HG03139 (cell line): ENCODE data around the gene GLTP.
A peak's percentile ranks its signal among the peaks of the same experiment; 100 is the strongest.
"Not testable (repeated sequence)": the region's sequence is repeated elsewhere in the genome, so short reads cannot be mapped to it uniquely, and the experiment has no call there.

ENCODE experiments used
- ATAC-seq: cut with Tn5 transposase; IDR thresholded peaks from one replicate; pipeline ENCODE4 v1.9.1; 2021; ENCODE audit not compliant: unreplicated experiment

The GLTP gene, protein sequence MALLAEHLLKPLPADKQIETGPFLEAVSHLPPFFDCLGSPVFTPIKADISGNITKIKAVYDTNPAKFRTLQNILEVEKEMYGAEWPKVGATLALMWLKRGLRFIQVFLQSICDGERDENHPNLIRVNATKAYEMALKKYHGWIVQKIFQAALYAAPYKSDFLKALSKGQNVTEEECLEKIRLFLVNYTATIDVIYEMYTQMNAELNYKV

DNA sequence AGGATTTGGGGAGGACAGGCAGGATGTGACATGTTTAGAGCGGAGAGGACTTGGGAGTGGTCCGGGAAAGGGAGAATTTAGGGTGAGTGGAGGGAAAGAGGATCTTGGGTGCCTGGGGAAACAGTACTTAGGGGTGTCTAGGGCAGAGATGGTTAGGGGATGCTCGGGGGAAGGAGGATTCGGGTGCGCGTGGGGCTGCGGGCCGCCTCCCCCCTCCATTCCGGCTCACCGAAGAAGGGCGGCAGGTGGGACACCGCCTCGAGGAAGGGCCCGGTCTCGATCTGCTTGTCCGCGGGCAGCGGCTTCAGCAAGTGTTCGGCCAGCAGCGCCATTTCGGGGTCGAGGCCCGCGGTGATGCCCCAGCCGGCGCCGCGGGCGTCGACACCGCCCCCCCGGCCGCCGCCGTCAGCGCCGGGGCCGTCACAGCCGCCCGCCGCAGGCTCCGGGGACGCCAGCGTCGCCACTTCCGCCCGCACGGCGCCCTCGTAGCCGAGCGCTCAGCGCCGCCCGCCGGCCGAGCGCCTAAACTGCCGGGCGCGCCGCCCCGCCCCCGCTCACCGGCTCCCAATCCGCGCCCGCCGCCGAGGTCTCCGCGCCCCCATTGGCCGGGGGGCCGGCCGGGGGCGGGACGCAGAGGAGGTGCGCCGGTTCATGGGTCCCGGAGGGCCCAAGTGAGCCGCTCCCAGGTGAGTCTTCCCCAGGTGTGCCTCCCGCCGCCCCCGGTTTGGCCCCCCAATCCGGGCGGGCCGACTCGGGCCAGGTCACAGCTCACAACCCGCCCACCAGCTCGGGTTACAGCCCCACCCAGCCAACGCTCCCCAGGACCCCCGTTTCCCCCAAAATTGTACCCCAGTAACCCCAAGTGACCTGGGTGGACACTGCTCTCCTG lies at the start of gene GLTP:
Gene GLTP, minus strand, starts transcription at position 499 of the 889 bp plus-strand sequence. Its CDS starts 167 bp downstream, at position 332.
- ATAC-seq: peak; percentile 85

- ATAC-seq: not testable (repeated sequence)
Measured at GRCh38 chr12:109929326-109929725, 49.0 kb upstream of the GLTP start.

DNA sequence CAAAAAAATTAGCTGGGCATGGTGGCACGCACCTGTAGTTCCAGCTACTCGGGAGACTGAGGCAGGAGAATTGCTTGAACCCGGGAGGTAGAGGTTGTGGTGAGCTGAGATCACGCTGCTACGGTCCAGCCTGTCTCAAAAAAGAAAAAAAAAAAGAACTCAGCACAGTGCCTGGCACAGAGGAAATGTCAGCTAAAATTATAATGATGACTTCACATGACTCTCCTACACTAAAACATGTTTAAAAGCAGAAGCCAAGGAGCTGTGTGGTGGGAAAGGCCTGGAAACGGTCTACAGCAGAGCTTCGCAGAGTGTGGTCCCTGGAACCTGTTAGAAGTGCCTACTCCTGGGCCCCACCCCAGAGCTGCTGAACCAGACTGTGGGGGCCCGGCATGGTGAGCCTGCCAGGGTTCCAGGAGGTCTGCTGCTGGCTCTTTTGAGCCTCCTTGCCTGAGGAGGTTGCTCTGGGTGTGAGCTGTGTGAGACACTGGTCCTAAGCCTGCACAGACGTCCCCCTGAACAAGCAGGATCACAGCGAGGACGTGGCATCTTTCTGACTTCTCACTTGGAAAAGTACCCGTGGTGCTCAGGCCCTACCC lies 47.8 kb upstream of the GLTP start:
- ATAC-seq: no peak

DNA sequence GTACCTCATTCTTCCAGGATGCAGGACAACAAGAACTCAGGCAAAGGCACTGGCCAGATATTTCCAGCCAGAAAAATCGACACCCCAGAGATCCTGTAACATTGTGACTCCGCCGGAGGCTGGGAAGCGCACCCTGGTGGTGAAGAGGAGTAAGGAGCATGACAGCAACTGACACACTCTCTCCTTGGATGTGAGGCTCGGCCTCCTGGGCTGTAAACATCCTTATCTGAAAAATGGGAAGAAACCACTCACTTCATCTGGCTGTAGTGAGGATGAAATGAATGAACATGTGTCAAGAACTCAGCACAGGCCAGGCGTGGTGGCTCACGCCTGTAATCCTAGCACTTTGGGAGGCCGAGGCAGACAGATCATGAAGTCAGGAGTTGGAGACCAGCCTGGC lies 47.3 kb upstream of the GLTP start:
- no peak for ATAC-seq

- ATAC-seq: no peak
Measured at GRCh38 chr12:109926488-109927210, 46.3 kb upstream of the GLTP start.

GRCh38 chr12:109926016-109926415 lies 45.7 kb upstream of the GLTP start:
- no peak for ATAC-seq

GRCh38 chr12:109925185-109925840 lies 45.0 kb upstream of the GLTP start:
- no peak for ATAC-seq

GRCh38 chr12:109923481-109924245 lies 43.3 kb upstream of the GLTP start:
- ATAC-seq: no peak

- no peak for ATAC-seq
Measured at GRCh38 chr12:109923038-109923437, 42.7 kb upstream of the GLTP start.

DNA sequence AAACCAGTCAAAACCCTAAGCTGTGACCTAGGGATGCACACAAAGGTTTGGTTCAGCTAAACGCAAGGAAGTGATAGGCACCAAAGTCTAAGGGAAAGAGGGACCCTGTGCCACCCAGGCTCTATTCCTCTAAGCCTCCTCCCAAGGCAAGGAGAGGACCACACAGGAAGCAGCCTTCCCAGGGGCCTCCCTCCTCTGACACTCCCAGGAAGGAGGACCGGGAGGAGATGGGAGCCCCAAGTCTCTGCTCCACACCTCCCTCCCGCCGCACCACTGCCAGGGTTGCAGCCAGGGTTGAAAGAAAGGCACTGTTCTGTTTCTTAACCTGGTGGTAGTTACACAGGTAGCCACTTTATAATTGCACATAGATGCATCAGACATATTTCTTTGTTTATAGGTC lies 41.6 kb upstream of the GLTP start:
- no peak for ATAC-seq

DNA sequence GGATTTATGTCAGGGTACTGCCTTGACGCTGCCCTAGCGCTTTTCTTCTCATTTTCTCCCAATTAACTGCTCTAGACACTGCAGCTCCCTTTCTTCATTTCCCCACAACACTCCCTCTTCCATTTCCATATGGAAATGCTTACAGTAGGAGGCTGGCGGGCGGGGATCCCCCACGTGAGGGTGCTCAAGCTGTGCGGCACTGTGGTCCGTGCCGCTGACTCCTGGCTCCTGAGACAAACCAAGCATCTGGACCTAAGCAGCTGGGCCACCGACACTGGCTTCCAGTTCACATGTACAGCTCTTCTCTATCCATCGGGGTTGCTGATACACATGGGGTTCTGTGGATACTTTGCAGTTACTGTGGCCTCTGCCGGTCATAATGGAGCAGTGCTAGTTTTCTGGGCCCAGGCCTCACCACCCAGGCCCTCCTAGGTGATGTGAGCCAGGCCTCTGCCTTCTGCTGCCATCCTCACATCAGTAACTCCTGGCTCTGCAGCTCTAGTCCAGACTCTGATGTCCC lies 40.0 kb upstream of the GLTP start:
- no peak for ATAC-seq

DNA sequence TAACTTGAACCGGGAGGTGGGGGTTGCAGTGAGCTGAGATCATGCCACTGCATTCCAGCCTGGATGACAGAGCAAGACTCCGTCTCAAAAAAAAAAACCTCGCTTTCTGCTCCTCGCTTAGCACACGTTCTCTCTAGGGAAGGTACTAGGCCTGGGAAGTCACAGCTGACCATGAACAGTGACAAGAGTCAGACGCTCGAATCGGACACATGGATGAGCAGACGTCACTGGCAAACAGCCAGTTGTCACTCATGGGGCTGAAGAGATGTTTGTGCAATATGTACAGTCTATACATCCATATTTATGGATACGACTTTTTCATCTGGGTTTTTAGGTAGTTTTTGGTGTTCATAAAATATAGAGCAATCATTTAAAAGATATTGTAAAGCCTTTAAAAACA lies 39.1 kb upstream of the GLTP start:
- no peak for ATAC-seq

GRCh38 chr12:109916045-109916444 lies 35.7 kb upstream of the GLTP start:
- no peak for ATAC-seq

DNA sequence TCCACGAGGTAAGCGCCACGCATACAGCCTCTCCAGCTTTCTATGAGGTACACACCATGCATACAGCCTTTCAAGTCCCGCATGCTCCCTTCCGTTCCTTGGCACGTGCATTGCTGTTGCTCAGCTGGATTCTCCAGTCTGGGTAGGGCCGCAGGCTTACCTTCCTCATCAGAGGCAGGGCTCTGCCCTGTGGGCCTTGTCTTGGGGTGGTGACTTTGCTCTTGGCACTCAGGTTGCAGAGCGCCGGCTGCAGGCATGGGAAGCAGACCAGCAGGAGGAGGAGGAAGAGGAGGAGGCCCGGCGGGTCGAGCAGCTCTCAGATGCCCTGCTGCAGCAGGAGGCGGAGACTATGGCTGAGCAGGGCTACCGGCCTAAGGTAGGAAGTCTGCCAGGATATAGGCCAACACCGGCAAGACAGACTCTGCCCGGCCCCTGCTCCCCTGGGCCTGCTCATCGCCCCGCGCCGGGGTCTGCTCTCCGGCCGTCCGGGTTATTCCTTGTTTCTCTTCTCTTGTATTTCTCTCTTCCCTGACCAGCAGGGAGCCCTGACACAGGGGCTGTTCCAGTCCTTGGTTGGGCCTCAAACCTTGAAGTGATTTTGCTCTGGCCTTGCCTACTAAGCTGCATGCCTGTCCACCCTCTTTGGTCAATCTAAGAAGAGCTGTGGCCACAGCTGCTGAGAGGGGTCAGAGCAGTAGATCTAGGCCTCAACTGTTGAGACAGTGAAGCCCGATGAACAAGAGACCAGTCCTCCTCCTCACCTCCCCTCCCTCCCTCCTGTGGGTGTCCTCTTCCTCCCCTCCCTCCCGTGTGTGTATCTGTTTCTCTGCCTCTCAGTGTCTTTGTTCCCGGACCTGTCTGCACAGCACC lies 35.1 kb upstream of the GLTP start:
- no peak for ATAC-seq

- no peak for ATAC-seq
Measured at GRCh38 chr12:109914461-109914860, 34.1 kb upstream of the GLTP start.

DNA sequence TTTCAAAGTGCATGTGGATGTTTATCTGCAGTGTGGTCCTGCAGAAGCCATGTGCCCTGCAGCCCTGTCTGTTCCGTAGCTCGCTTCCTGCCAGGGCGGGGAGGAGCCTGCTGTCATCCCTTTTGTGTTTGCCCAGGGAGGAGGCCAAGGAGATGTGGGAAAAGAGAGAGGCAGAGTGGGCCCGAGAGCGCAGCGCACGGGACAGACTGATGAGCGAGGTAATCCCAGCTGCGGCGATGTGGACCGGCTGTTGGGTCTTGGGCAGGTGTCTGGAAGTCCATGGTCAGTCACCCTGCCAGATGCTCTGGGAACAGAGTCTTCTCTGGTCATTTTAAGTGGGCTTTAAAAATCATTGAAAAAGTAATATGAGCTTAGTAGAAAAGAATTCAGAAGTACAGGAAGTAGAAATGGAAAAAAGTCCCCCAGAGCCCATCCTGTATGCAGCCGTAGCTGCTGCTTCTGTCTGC lies 32.5 kb upstream of the GLTP start:
- ATAC-seq: no peak

GRCh38 chr12:109910969-109911348 lies 30.6 kb upstream of the GLTP start:
- ATAC-seq: no peak

- no peak for ATAC-seq
Measured at GRCh38 chr12:109910254-109910968, 30.1 kb upstream of the GLTP start.
